Upper lobe of right lung (tissue), 1 donor: ENCODE data around the gene PTOV1. TPM values are rescaled to one million over a fixed set of nuclear protein-coding genes. Genes with fewer than 3 reads are reported as not detected.

Experiments used
- ATAC-seq: fragments of 200-7000 bp; cut with Tn5 transposase; one replicate; pipeline ENCODE4 v1.9.1; 2020; ENCODE audit warnings: mild to moderate bottlenecking, moderate library complexity
- DNase-seq: peaks from one replicate; pipeline ENCODE4 v3.0.0-alpha.2; 2020
- H3K27ac ChIP-seq: fragments of 200-600 bp; one replicate; pipeline ENCODE4 v1.8.0; 2022
- H3K27me3 ChIP-seq: fragments of 200-600 bp; one replicate; pipeline ENCODE4 v1.8.0; 2022; ENCODE audit warnings: mild to moderate bottlenecking
- H3K36me3 ChIP-seq: fragments of 200-600 bp; one replicate; pipeline ENCODE4 v1.8.0; 2022
- H3K4me1 ChIP-seq: fragments of 200-600 bp; one replicate; pipeline ENCODE4 v1.8.0; 2022
- H3K4me3 ChIP-seq: fragments of 200-600 bp; one replicate; pipeline ENCODE4 v1.8.0; 2022; ENCODE audit warnings: mild to moderate bottlenecking
- H3K9me3 ChIP-seq: fragments of 200-600 bp; one replicate; pipeline ENCODE4 v1.8.0; 2022
- CTCF ChIP-seq: fragments of 200-600 bp; IDR thresholded peaks from one replicate; pipeline ENCODE4 v1.8.0; 2022; ENCODE audit warnings: antibody characterized with exemption
- intact Hi-C: fragments of 100-400 bp; cut with DNase I; formaldehyde crosslinking; loops from one replicate; pipeline ENCODE4 v1.11.0; 2022
- total RNA-seq: library from RNA; stranded (reverse); fragmentation: NEBNext Ultra II Directional; extraction: Animal tissue kit (Norgen Biotek cat#: 25700); gene quantifications from one replicate; pipeline ENCODE4 v1.2.1, GENCODE V29; 2021
- donor health status: DM: no; HTN: yes; CAD: no; lungs with severe emphysema.

PTOV1 gene
- total RNA-seq, 1 donor from 2014 or later = 104 TPM

GRCh38 chr19:49853852-49854377 lies 3.0 kb downstream of the PTOV1 start:
- H3K4me1 ChIP-seq = peaks cover 18% of the 10 kb centered on the region
- H3K4me3 ChIP-seq = no peak overlapping the region
- H3K27ac ChIP-seq = no peak overlapping the region
- intact Hi-C loops = no loop called here
- no peak for TF ChIP-seq CTCF
- H3K27me3 ChIP-seq = no peaks in the 10 kb centered on the region
- H3K36me3 ChIP-seq = peaks cover 35% of the 10 kb centered on the region
- DNase-seq = no peak
- ATAC-seq = no peak
- peaks cover 4% of the 10 kb centered on the region for H3K9me3 ChIP-seq

GRCh38 chr19:49854378-49855263 lies 3.7 kb downstream of the PTOV1 start:
- no peak for TF ChIP-seq CTCF
- Histone ChIP-seq H3K27ac (no peak overlapping the region), H3K4me1 (peaks cover 17% of the 10 kb centered on the region), H3K27me3 (no peaks in the 10 kb centered on the region), H3K4me3 (no peak overlapping the region), H3K36me3 (peaks cover 37% of the 10 kb centered on the region), H3K9me3 (no peaks in the 10 kb centered on the region)
- no peak for DNase-seq
- ATAC-seq = no peak
- intact Hi-C loops = no loop called here

DNA sequence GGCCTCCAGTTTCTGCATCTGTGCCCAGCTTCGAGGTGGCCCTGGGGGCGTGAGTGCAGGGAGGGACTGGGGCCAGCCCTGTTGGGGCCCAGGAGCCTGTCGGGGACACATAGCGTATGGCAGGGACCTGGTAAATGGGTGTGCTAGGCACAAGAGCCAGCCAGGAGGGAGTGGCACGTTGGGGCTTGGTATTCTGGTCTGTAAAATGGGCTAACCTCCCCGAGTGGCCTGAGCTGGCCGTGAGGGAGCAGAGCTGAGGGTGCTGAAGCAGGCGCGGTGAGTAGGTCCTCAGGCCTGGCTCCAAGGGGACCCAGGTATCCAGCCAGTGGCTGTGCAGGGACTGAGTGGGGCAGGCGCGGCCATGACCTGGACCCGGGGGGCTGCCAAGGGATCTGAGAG lies 4.3 kb downstream of the PTOV1 start:
- Histone ChIP-seq H3K4me1 (peaks cover 13% of the 10 kb centered on the region), H3K4me3 (no peak overlapping the region), H3K36me3 (peaks cover 42% of the 10 kb centered on the region), H3K27me3 (no peaks in the 10 kb centered on the region), H3K9me3 (no peaks in the 10 kb centered on the region), H3K27ac (no peak overlapping the region)
- DNase-seq (no peak), ATAC-seq (no peak)
- intact Hi-C loops = no loop called here
- no peak for TF ChIP-seq CTCF

- H3K9me3 ChIP-seq = no peaks in the 10 kb centered on the region
- peaks cover 12% of the 10 kb centered on the region for H3K4me1 ChIP-seq
- intact Hi-C loops = no loop called here
- ATAC-seq (no peak), DNase-seq (no peak)
- peaks cover 48% of the 10 kb centered on the region for H3K36me3 ChIP-seq
- no peak overlapping the region for H3K27ac ChIP-seq
- TF ChIP-seq CTCF = no peak
- no peaks in the 10 kb centered on the region for H3K27me3 ChIP-seq
- no peak overlapping the region for H3K4me3 ChIP-seq
These were observed 5.0 kb downstream of the PTOV1 start for GRCh38 chr19:49855676-49856573.

- Histone ChIP-seq H3K4me1 (peaks cover 12% of the 10 kb centered on the region), H3K36me3 (peaks cover 55% of the 10 kb centered on the region), H3K4me3 (no peak overlapping the region), H3K27me3 (no peaks in the 10 kb centered on the region), H3K9me3 (no peaks in the 10 kb centered on the region), H3K27ac (no peak overlapping the region)
- no peak for TF ChIP-seq CTCF
- no peak for DNase-seq
- ATAC-seq = no peak
- intact Hi-C loops = no loop called here
These were observed 5.6 kb downstream of the PTOV1 start for GRCh38 chr19:49856574-49857021.
